ENCODE measurements around the gene TTC28. TPM values are rescaled to one million over a fixed set of nuclear protein-coding genes. Genes with fewer than 3 reads are reported as not detected.
"Not testable (repeated sequence)": the region's sequence is repeated elsewhere in the genome, so short reads cannot be mapped to it uniquely, and the experiment has no call there.

TTC28 gene
- total RNA-seq, 1 experiment from 2014 or later, result 0.12 TPM

DNA sequence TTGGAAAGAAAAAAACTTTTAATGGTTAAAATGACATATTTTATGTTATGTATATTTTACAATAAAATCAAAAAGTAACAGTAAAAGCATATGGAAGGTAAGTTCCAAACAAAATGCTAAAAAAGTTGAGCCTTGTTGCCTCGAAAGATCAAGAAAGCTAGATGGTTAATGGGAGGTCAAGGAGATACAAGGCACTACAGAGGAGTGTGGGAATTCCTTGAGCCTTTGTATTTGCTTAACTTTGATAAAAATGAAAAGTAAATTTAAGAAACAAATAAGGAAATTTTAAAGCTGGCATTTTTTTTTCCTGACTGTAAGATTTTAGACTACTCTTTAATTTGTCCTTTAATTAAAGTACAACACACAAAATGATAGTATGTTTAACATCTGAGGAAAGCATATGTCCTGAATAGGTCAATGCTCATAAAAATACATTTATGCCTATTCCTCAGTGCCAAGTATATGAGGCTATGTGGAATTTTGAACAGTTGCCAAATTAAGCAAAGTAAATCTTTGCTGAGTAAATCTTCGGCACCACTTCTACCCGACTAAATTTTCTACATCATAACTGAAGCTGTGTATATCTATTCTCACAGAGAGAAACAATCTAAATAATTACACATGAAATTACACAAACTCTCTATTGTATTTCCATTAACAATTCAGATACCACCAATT is 108.8 kb downstream of the TTC28 start:
- Histone ChIP-seq H3K27ac (ENCODE audit: low read depth, low read length) (no peak overlapping the region), H4K20me1 (ENCODE audit: insufficient read depth) (no peaks in the 10 kb centered on the region), H3K9me2 (ENCODE audit: insufficient read depth) (no peaks in the 10 kb centered on the region), H3K36me3 (ENCODE audit: control insufficient read depth in 1 of 2, insufficient read depth in 2 of 2, low read length in 2 of 2) (no peaks in the 10 kb centered on the region), H3K9me3 (ENCODE audit: control insufficient read depth in 1 of 2, insufficient read depth in 1 of 2, low read depth in 1 of 2, low read length in 2 of 2) (no peaks in the 10 kb centered on the region), H3K4me2 (ENCODE audit: low read length) (no peak overlapping the region), H3K27me3 (ENCODE audit: insufficient read depth, low read length) (peaks cover 25% of the 10 kb centered on the region), H3K4me1 (ENCODE audit: control insufficient read depth in 1 of 2, insufficient read depth in 2 of 2, low read length in 2 of 2) (no peaks in the 10 kb centered on the region), H3K79me2 (ENCODE audit: insufficient read depth, low read length) (no peaks in the 10 kb centered on the region), H2AFZ (ENCODE audit: low read depth, low read length, poor library complexity, severe bottlenecking) (no peak overlapping the region), H3K9ac (ENCODE audit: low read length) (no peak overlapping the region), H3K4me3 (replicated peaks in 1 of 2; ENCODE audit: low read depth in 1 of 2, low read length in 2 of 2) (no peak overlapping the region)
- TF ChIP-seq FOSL1 (IDR thresholded peaks at IDR 0.05; ENCODE audit: low read depth) (no peak), JUND (IDR thresholded peaks at IDR 0.05) (no peak)
- TF ChIP-seq, protein P1, sequence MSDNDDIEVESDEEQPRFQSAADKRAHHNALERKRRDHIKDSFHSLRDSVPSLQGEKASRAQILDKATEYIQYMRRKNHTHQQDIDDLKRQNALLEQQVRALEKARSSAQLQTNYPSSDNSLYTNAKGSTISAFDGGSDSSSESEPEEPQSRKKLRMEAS (IDR thresholded peaks at IDR 0.05), result no peak
- no TSS peak for BruUV-seq (replicated peaks)
- ChIA-PET POLR2A (no interaction called here), RAD21 (ENCODE audit: low non-redundant PET in 1 of 2, low total read pairs in 2 of 2, uncharacterized antibody in 2 of 2, unreplicated experiment in 2 of 2) (no interaction called here), CTCF (no interaction called here)
- DNase-seq (ENCODE audit: low read depth, low spot score), result no peak
- intact Hi-C loops (cut with micrococcal nuclease), result no loop called here
- ATAC-seq, result no peak

DNA sequence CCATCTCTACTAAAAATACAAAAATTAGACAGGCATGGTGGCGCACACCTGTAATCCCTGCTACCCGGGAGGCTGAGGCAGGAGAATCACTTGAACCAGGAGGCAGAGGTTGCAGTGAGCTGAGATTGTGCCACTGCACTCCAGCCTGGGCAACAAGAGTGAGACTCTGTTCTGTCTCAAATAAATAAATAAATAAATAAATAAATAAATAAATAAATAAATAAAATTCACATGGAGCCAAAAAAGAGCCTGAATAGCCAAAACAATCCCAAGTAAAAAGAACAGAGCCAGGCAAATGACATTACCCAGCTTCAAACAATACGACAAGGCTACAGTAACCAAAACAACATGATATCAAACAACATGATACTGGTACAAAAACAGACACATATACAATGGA is 110.7 kb downstream of the TTC28 start:
- H3K4me1 ChIP-seq (ENCODE audit: control insufficient read depth in 1 of 2, insufficient read depth in 2 of 2, low read length in 2 of 2); H3K79me2 ChIP-seq (ENCODE audit: insufficient read depth, low read length); DNase-seq (ENCODE audit: low read depth, low spot score); H3K9me3 ChIP-seq (ENCODE audit: control insufficient read depth in 1 of 2, insufficient read depth in 1 of 2, low read depth in 1 of 2, low read length in 2 of 2); H4K20me1 ChIP-seq (ENCODE audit: insufficient read depth); H3K27ac ChIP-seq (ENCODE audit: low read depth, low read length); intact Hi-C loops (cut with micrococcal nuclease); RAD21 ChIA-PET (ENCODE audit: low non-redundant PET in 1 of 2, low total read pairs in 2 of 2, uncharacterized antibody in 2 of 2, unreplicated experiment in 2 of 2); H2AFZ ChIP-seq (ENCODE audit: low read depth, low read length, poor library complexity, severe bottlenecking); H3K9ac ChIP-seq (ENCODE audit: low read length); H3K4me2 ChIP-seq (ENCODE audit: low read length); ATAC-seq; POLR2A ChIA-PET; CTCF ChIA-PET; H3K4me3 ChIP-seq (replicated peaks in 1 of 2; ENCODE audit: low read depth in 1 of 2, low read length in 2 of 2); BruUV-seq (replicated peaks); H3K36me3 ChIP-seq (ENCODE audit: control insufficient read depth in 1 of 2, insufficient read depth in 2 of 2, low read length in 2 of 2); H3K9me2 ChIP-seq (ENCODE audit: insufficient read depth): not testable (repeated sequence)
- H3K27me3 ChIP-seq (ENCODE audit: insufficient read depth, low read length), result peaks cover 16% of the 10 kb centered on the region
